ENCODE measurements around the gene HSDL2.

HSDL2 gene

DNA sequence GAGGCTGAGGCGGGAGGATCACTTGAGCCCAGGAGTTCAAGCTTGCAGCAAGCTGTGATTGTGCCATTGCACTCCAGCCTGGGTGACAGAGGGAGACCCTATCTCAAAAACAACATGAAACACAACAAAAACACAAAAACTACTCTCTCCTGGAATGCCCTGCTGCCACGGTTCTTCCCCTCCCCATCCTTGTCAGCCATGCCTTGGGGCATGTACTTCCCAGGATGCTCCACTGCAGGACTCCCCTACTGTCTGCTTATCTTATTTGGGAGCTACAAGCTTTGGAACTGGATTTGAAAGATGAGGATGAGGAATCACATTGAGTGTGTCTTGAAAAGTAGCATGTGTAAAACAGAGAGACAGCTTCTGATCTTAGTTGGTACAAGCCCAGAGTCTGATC is 66.6 kb downstream of the HSDL2 start:
- DNase-seq (ENCODE audit: low spot score), result no peak

- DNase-seq (ENCODE audit: low spot score), result peak; percentile 26
Observed at GRCh38 chr9:112447283-112447761, 67.4 kb downstream of the HSDL2 start.

- no peak for DNase-seq (ENCODE audit: low spot score)
Observed at GRCh38 chr9:112462855-112463254, 82.9 kb downstream of the HSDL2 start.

GRCh38 chr9:112465352-112465751 is 85.4 kb downstream of the HSDL2 start:
- no peak for DNase-seq (ENCODE audit: low spot score)

GRCh38 chr9:112472996-112473395 is 93.1 kb downstream of the HSDL2 start:
- DNase-seq (ENCODE audit: low spot score), result no peak

- DNase-seq (ENCODE audit: low spot score), result no peak
Observed at GRCh38 chr9:112473986-112474385, 94.1 kb downstream of the HSDL2 start.

DNA sequence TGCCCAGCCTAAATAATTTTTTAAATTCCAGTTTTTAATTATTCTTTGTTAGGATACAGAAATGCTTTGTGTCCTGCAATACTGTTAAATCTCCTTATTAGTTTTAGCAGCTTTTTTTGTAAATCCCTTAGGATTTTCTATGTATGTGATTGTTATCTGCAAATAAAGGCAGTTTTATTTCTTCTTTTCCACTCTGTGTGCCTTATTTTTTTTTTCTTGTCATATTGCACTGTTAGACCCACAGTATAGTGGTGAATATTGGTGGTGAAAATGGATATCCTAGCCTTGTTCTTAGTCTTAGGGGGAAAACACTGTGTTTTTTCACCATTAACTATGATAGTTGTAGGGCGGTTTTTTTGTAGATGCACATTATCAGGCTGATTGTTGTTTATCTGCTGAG is 95.4 kb downstream of the HSDL2 start:
- DNase-seq (ENCODE audit: low spot score), result no peak

GRCh38 chr9:112477330-112477729 is 97.4 kb downstream of the HSDL2 start:
- DNase-seq (ENCODE audit: low spot score), result no peak

- DNase-seq (ENCODE audit: low spot score), result no peak
Observed at GRCh38 chr9:112479221-112479620, 99.3 kb downstream of the HSDL2 start.

DNA sequence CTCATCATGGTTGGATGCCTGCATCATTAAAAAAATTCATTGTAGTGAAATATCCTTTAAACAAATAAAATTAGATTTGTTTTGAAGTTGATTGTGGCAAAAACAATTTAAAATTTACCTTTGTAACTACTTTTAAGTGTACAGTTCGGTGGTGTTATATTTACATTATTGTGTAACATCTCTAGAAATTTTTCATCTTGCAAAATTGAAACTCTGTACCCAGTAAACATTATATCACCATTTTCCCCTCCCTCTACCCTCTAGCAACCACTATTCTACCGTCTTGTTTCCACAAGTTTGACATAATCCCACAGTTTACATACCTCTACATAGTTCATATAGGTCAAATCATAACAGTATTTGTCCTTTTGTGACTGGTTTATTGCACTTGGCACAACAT is 104.7 kb downstream of the HSDL2 start:
- DNase-seq (ENCODE audit: low spot score), result no peak

- no peak for DNase-seq (ENCODE audit: low spot score)
Observed at GRCh38 chr9:112485574-112485973, 105.7 kb downstream of the HSDL2 start.

DNA sequence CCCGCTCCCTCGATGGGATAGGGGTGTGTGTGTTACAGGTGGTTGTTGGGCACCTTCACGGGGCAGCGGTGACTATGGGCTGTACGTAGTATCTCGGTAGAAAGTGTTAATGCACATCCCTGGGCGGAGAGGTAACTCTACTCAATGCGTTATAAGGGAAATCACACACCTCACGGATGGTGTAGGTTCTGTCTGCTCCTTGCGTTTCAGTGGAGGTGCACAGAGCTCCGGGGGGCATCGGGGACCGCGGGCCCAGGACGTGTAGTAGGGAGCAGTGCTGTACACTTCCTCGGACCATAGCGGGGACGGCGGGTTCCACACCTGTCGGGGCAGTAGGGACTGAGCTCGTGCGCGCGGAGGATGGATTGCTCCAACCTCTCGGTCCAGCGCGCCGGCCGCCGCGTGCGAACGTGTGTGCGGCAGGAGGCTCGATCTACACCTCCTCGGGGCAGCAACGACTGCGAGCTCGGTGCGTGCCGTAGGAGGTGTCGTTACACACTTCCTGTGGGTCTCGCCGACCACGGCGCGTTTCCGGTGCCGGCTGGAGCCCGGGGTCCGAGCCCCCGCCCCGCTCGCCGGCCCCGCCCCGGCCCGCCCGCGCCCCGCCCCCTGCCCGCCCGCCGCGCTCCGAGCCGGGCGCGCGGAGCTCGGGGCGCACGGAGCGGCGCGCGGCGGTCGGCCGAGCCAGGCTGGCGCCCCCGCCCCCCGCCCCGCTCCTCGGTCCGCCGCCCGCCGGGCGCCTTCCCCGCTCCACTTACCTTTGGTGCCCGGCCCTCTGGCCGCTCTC is 106.5 kb downstream of the HSDL2 start, which contains the start of gene KIAA1958:
Gene KIAA1958, plus strand, starts transcription at position 607 of the 787 bp plus-strand sequence. CDS start 87,254 bp downstream, outside the sequence.
- DNase-seq (ENCODE audit: low spot score), result peak; percentile 70

DNA sequence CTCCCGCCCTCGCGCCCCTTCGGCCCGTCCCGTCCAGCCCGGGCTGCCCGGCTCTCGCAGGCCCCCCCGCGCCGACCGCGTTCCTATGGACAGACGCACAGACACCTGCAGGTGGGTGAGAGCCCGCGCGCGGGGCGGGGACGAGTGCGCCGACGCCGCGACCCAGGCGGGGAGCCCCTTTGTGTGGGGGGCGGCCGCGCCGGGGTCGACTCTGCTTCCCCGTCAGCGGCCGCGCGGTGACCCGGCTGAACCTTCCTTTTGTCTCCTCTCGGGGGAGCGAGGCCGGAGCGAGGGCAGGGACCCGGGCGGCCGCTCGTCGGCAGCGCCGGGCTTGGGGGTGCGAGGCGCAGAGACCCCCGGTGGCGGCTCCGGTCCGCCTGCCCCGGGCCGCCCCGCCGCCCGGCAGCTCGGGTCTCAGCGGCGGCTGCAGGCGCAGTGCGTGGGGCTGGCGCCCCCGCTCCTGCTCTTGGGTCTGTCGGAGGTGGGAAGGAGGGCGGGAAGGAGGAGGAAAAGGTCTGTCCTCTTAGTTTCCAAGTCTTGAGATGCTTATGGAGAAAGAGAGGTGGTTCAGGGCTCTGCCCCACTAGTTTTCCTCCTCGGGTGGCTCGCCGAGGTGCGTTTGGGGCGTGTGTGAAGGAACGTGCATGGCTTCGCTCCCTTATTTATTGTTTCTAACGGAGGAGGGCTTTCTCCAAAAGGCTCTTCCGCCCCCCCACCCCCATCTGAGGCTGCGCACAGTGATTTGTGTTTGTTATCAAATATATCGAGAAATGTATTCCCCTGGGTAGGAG is 107.3 kb downstream of the HSDL2 start:
- DNase-seq (ENCODE audit: low spot score), result peak; percentile 59

DNA sequence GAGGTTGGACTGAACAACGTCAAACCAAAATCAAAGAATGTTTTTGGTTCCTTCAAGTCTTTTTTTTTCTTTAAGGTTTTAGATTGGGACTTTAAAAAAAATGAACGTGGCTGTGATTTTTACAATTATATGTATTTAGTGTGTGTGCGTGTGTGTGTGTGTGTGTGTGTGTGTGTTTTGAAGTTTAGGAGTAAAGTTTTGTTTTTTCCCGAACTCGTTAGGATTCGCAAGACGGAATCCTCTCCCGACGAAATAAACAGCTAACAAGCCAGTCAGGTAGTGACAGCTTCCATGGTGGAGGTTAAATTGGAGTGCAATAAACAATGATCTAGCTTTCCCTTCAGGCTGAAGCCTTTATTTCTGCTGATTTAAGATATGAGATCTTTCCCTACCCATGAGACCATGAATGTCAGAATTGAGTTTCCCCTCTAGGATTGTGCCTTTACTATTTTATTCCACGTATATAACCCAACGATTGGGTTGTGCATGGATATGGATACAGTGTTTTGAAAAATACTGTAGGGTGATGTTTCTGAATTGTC is 108.0 kb downstream of the HSDL2 start:
- DNase-seq (ENCODE audit: low spot score), result no peak

GRCh38 chr9:112489039-112489546 is 109.2 kb downstream of the HSDL2 start:
- DNase-seq (ENCODE audit: low spot score), result no peak

DNA sequence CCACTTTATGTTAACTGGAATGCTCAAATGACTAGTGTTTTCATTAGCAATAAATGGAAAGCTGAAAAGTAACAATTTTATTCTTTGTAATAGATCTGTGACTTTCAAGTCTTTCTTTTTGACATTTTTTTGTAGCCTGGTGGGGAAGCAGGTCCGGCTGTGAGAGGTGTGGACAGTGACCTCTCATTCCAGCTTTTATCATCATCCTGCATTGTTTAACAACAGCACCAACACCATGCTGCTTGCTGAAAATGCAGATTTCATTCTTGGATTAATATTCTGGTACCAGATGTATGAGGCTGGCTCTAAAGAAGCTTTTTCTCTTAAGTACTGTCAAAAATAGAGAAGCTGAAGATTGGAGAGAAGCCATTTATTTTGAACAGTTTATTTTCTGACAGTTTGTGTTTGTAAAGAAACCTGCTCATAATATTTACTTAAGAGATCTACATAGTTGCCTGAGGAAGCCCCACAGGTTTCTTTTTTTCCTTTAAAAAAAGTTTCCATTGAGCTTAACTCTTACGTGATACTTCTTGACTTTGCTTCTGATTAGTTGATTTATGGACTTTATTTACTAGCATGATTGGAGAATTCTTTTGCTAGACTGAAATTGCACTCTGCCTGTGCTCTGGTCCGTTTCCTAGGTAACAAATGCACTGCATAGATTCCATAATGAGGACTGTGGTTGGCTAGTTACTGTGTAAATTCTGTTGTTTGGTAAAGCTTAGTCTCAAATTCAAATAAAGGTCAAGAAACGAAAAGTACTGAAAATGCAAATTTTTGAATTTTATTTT is 110.2 kb downstream of the HSDL2 start:
- no peak for DNase-seq (ENCODE audit: low spot score)

DNA sequence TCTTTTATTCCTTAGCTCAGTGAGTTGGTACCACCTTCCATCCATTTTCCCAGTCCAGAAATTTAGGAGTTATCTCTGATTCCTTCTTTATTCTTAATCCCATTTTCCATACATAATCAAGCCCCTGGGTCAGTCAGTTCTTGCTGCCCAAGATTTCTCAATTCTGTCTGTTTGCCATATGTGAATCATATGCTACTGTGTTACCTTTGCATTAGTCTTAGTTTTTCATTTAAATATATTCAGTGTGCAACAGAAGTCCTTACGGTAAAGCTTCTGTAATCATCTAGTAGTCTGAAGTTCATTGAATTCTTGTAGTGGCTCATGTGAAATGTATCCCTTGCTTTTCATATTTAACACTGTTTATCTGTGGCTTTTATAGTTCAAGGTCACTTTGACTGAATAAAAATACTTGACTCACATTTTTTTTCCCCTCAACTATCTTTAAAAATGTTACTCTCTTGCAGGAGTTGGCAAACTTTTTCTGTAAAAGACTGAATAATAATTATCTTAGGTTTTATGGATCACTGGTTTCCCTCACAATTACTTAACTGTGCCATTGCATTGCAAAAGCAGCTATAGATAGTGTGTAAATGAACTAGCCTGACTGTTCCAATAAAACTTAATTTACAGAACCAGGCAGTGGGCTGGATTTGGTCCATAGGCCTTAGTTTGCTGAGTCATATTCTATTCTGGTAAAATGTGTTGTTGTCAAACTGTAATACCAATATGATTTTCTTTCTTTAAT is 113.7 kb downstream of the HSDL2 start:
- DNase-seq (ENCODE audit: low spot score), result peak; percentile 6

- DNase-seq (ENCODE audit: low spot score), result no peak
Observed at GRCh38 chr9:112494153-112494552, 114.2 kb downstream of the HSDL2 start.

DNA sequence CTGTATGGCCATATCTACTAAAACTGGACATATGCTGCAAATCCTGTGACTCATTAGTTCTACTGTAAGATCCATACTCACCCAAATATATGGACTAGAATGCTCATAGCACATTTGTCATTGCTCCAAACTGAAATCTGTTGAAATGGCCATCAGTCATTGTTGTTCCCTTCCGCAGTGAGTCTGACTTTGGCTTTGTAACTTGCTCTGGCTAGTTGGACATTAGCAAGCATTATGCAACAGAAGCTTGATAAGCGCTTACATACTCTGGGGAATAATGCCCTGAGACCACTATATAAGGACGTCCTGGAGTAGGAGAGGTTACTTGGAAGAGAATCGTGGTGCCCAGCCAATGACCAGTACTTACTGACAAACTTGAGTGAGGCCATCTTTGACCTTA is 115.7 kb downstream of the HSDL2 start:
- no peak for DNase-seq (ENCODE audit: low spot score)

- no peak for DNase-seq (ENCODE audit: low spot score)
Observed at GRCh38 chr9:112496074-112496722, 116.3 kb downstream of the HSDL2 start.

- no peak for DNase-seq (ENCODE audit: low spot score)
Observed at GRCh38 chr9:112500842-112501241, 120.9 kb downstream of the HSDL2 start.

Data from hepatic stellate cell (primary cell).